HEK293T (cell line): ENCODE results near the gene PAPOLG.

Experiments used
- BHLHE40 ChIP-seq: fragments of 450-650 bp; IDR thresholded peaks from 2 replicates; pipeline ENCODE4 v1.6.1; 2016; ENCODE audit warnings: mild to moderate bottlenecking, moderate library complexity, borderline replicate concordance
- ELF4 ChIP-seq: fragments of 450-650 bp; IDR thresholded peaks from 2 replicates; pipeline ENCODE4 v1.6.1; 2017; ENCODE audit warnings: antibody characterized with exemption
- NFRKB ChIP-seq: fragments of 450-650 bp; IDR thresholded peaks from 2 replicates; pipeline ENCODE4 v1.6.1; 2016; ENCODE audit warnings: mild to moderate bottlenecking, moderate library complexity
- SUZ12 ChIP-seq: fragments of 450-650 bp; IDR thresholded peaks from 2 replicates; pipeline ENCODE4 v1.6.1; 2016; ENCODE audit warnings: mild to moderate bottlenecking

DNA sequence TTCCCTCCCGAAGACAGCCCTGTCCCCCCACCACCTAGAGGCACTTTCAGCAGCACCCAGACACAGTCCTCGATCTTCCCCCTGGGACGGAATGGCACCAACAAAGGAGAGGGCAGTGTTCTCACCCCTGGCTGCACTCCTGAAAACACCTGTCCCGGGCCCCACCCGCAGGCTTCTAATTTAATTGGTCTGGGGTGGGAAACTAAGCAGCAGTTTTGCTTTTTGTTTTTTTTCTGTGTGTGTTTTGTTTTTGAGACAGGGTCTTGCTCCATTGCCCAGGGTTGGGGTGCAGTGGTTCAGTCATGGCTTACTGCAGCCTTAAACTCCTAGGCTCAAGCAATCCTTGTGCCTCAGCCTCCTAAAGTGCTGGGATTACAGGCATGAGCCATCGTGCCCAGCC, 86.9 kb downstream of the PAPOLG start:
- no peak for TF ChIP-seq ELF4
- no peak for TF ChIP-seq NFRKB
- no peak for TF ChIP-seq BHLHE40
- no peak for TF ChIP-seq SUZ12
